Astrocyte (in vitro differentiated cells and primary cell): Measurements from ENCODE around the gene SH2D3A.

ENCODE experiments used
- CTCF ChIP-seq: IDR thresholded peaks from 2 replicates; pipeline ENCODE4 v1.5.1; 2011; ENCODE audit warnings: low read depth, mild to moderate bottlenecking, inconsistent platforms, low read length, moderate library complexity; ENCODE audit not compliant: insufficient read depth
- EZH2 ChIP-seq: IDR thresholded peaks from 2 replicates; pipeline ENCODE4 v1.6.1; 2012; ENCODE audit warnings: mild to moderate bottlenecking, low read length, inconsistent platforms; ENCODE audit not compliant: insufficient read depth

GRCh38 chr19:6772028-6772865 lies 5.0 kb upstream of the SH2D3A start, which contains the start of gene VAV1:
- TF ChIP-seq CTCF (no peak), EZH2 (no peak)
